ENCODE data around the gene POFUT2. TPM values are rescaled to one million over a fixed set of nuclear protein-coding genes. Genes with fewer than 3 reads are reported as not detected.

Gene POFUT2
- total RNA-seq, 1 donor from 2014 or later: 39.4 TPM

DNA sequence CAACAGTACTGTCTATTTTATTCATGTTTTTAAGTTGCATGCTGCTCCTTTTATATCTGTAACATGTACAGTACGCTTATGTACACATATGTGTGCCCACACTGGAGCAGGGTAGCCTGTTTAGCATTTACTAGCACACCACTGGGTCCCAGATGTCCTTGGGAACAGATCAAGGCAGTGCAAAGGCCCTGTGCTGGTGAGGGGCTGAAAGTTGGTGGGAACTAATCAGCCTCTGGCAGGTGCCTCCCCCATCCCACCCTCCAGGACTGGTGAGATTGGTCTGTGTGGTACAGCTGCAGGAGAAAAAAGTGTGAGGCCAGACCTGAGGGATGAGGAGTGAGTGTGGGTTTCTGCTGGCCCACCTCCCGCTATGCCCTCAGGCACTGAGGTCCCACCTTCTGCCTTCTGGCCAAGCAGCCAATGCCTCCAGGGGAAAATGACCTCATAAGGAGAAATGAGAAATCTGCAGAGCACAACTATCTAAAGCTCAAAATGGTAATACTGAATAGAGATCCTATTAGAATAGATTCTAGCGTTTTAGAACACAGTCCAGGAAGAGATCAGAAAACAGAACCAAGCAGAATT, 58.9 kb downstream of the POFUT2 start:
- intact Hi-C loops (cut with DNase I): no loop called here
- Histone ChIP-seq H3K4me1 (peaks cover 0 to 4% of the 10 kb centered on the region in 2 donors), H3K9me3 (no peaks in the 10 kb centered on the region), H3K36me3 (peaks cover 5 to 6% of the 10 kb centered on the region in 2 donors), H3K27ac (no peak overlapping the region), H3K4me3 (no peak overlapping the region), H3K27me3 (no peaks in the 10 kb centered on the region)
- DNase-seq (ENCODE audit: low spot score in 2 of 2): no peak
- TF ChIP-seq, protein P1, sequence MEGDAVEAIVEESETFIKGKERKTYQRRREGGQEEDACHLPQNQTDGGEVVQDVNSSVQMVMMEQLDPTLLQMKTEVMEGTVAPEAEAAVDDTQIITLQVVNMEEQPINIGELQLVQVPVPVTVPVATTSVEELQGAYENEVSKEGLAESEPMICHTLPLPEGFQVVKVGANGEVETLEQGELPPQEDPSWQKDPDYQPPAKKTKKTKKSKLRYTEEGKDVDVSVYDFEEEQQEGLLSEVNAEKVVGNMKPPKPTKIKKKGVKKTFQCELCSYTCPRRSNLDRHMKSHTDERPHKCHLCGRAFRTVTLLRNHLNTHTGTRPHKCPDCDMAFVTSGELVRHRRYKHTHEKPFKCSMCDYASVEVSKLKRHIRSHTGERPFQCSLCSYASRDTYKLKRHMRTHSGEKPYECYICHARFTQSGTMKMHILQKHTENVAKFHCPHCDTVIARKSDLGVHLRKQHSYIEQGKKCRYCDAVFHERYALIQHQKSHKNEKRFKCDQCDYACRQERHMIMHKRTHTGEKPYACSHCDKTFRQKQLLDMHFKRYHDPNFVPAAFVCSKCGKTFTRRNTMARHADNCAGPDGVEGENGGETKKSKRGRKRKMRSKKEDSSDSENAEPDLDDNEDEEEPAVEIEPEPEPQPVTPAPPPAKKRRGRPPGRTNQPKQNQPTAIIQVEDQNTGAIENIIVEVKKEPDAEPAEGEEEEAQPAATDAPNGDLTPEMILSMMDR (IDR thresholded peaks at IDR 0.05): no peak

DNA sequence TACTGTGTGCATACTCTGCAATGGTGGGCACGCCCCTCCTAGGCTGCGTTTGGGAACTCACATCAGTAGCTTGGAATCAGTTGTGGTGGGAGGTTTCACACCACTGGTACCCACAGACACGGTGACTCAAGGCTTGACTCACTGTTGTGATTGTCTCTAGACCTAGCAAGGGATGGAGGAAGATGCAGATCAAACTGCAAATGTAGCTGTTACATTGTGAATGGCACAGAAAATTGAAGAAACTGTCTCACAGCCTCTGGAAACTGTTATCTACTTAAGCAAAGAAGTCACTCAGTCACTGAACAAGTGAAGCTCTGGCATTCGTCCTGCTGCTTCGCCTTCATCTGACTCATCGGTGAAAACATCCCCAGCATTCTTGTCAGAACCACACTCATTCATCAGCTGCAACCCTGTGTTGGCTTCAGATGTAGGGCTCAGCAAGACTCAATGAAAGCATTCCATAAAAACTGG, 59.5 kb downstream of the POFUT2 start:
- TF ChIP-seq, protein P1 (IDR thresholded peaks at IDR 0.05): no peak
- peaks cover 0 to 4% of the 10 kb centered on the region in 2 donors for H3K4me1 ChIP-seq
- no peak overlapping the region for H3K27ac ChIP-seq
- intact Hi-C loops (cut with DNase I): no loop called here
- no peak overlapping the region for H3K4me3 ChIP-seq
- peak in 1 of 2 donors; percentile 78 for DNase-seq (ENCODE audit: low spot score in 2 of 2)
- H3K27me3 ChIP-seq: no peaks in the 10 kb centered on the region
- H3K9me3 ChIP-seq: no peaks in the 10 kb centered on the region
- peaks cover 11% of the 10 kb centered on the region in 2 donors for H3K36me3 ChIP-seq

DNA sequence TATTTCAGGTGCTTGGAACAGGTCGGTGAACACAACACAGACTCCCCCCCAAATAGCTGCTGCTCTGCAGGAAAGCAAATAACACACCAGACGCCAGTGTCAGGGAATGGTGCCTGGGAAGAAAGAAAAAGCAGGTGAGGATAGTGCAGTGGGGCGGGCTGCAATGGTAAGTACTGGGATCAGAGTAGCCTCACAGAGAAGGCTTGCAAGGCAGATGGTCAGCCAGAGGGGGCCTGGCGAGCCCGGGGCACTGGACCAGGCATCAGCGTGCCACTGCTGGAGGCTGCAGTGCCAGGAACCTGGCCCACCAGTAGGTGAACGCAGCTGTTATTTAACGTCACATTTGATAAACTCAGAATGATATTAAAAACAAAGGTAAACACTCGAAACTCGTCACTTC, 60.0 kb downstream of the POFUT2 start:
- H3K9me3 ChIP-seq: no peaks in the 10 kb centered on the region
- H3K4me3 ChIP-seq: no peak overlapping the region
- intact Hi-C loops (cut with DNase I): no loop called here
- H3K27ac ChIP-seq: no peak overlapping the region
- H3K36me3 ChIP-seq: peaks cover 15 to 16% of the 10 kb centered on the region in 2 donors
- no peaks in the 10 kb centered on the region for H3K27me3 ChIP-seq
- DNase-seq (ENCODE audit: low spot score in 2 of 2): no peak
- peaks cover 0 to 4% of the 10 kb centered on the region in 2 donors for H3K4me1 ChIP-seq
- TF ChIP-seq, protein P1 (IDR thresholded peaks at IDR 0.05): no peak

DNA sequence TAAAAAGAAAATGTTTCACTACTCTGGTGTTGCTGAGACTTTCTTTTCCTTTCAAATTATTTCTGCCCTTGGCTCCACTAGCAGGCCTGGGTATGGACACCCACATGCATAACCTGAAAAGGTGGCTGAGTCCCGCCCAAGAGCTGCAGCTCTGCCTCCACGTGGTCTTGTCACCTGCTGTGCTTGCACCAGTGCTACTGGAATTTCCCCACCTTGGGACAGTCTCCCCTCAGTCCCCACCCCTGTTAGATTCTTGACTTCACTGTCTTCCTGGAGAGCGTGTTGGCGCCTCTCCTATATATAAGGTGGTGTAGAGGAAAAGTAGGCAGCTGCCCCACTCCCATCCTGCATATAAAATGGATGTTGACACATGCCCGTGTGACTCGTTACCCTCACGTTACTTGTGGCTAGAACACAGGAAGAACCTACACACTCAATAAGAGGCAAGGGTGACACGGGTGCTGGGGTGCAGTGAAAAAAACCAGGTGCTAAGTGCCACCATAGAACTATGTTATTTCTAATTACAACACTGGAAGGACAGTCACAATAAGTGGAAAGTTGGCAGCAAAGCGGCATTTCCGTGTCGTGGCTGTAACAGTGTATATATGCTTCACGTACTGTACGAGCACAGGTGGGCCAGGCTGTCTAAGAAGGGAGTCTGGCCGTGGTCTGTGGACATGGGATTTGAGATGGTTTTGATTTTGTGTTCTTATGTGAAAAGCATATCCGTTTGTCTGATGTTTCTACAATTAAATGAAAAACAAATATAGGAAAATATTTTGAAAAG, 61.0 kb downstream of the POFUT2 start:
- TF ChIP-seq, protein P1 (IDR thresholded peaks at IDR 0.05): no peak
- Histone ChIP-seq H3K36me3 (peaks cover 25 to 26% of the 10 kb centered on the region in 2 donors), H3K4me1 (peaks cover 0 to 4% of the 10 kb centered on the region in 2 donors), H3K27ac (no peak overlapping the region), H3K4me3 (no peak overlapping the region), H3K9me3 (no peaks in the 10 kb centered on the region), H3K27me3 (no peaks in the 10 kb centered on the region)
- DNase-seq (ENCODE audit: low spot score in 2 of 2): no peak
- intact Hi-C loops (cut with DNase I): no loop called here

DNA sequence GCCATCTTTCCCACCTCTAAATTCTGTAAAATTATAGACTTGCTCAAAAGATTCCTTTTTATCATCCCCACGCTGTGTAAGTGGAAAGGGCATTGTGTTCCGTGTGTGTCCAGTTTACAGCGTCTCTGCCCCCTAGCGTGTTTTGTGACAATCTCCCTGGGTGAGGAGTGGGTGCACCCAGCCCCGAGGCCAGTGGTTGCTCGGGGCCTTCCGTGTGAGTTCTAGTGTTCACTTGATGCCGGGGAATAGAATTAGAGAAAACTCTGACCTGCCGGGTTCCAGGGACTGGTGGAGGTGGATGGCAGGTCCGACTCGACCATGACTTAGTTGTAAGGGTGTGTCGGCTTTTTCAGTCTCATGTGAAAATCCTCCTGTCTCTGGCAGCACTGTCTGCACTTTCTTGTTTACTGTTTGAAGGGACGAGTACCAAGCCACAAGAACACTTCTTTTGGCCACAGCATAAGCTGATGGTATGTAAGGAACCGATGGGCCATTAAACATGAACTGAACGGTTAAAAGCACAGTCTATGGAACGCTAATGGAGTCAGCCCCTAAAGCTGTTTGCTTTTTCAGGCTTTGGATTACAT, 61.9 kb downstream of the POFUT2 start:
- H3K4me3 ChIP-seq: no peak overlapping the region
- no peaks in the 10 kb centered on the region for H3K27me3 ChIP-seq
- TF ChIP-seq, protein P1 (IDR thresholded peaks at IDR 0.05): no peak
- H3K27ac ChIP-seq: no peak overlapping the region
- no peak for DNase-seq (ENCODE audit: low spot score in 2 of 2)
- H3K36me3 ChIP-seq: peaks cover 34 to 35% of the 10 kb centered on the region in 2 donors
- H3K9me3 ChIP-seq: no peaks in the 10 kb centered on the region
- peaks cover 0 to 4% of the 10 kb centered on the region in 2 donors for H3K4me1 ChIP-seq
- intact Hi-C loops (cut with DNase I): no loop called here

Measured in ascending aorta (tissue), 2 donors.